ENCODE measurements around the gene TRANK1. TPM values are rescaled to one million over a fixed set of nuclear protein-coding genes. Genes with fewer than 3 reads are reported as not detected.

TRANK1 gene
- total RNA-seq, 1 experiment from 2014 or later: 1.1 TPM

GRCh38 chr3:36811768-36812167 lies 133.1 kb downstream of the TRANK1 start (continued):
- TF ChIP-seq REST (IDR thresholded peaks at IDR 0.05; ENCODE audit: low read depth) (no peak), SP1 (IDR thresholded peaks at IDR 0.05; ENCODE audit: low read depth) (no peak), JUND (IDR thresholded peaks at IDR 0.05) (no peak), EZH2phosphoT487 (IDR thresholded peaks at IDR 0.05; ENCODE audit: borderline replicate concordance) (no peak), SIN3A (IDR thresholded peaks at IDR 0.05; ENCODE audit: low read depth) (no peak), POLR2AphosphoS5 (IDR thresholded peaks at IDR 0.05; ENCODE audit: low read depth, low read length) (no peak), ELF1 (IDR thresholded peaks at IDR 0.05; ENCODE audit: borderline replicate concordance, low read depth) (no peak), EZH2 (IDR thresholded peaks at IDR 0.05) (no peak), CTCF (IDR thresholded peaks at IDR 0.05 in 2 of 3, conservative IDR thresholded peaks at IDR 0.05 in 1 of 3; ENCODE audit: borderline replicate concordance in 1 of 3, insufficient read depth in 1 of 3, low read depth in 2 of 3, low read length in 2 of 3) (no peak)
